Measurements from ENCODE around the gene EMC8.
A peak's percentile ranks its signal among the peaks of the same experiment; 100 is the strongest.

EMC8 gene

DNA sequence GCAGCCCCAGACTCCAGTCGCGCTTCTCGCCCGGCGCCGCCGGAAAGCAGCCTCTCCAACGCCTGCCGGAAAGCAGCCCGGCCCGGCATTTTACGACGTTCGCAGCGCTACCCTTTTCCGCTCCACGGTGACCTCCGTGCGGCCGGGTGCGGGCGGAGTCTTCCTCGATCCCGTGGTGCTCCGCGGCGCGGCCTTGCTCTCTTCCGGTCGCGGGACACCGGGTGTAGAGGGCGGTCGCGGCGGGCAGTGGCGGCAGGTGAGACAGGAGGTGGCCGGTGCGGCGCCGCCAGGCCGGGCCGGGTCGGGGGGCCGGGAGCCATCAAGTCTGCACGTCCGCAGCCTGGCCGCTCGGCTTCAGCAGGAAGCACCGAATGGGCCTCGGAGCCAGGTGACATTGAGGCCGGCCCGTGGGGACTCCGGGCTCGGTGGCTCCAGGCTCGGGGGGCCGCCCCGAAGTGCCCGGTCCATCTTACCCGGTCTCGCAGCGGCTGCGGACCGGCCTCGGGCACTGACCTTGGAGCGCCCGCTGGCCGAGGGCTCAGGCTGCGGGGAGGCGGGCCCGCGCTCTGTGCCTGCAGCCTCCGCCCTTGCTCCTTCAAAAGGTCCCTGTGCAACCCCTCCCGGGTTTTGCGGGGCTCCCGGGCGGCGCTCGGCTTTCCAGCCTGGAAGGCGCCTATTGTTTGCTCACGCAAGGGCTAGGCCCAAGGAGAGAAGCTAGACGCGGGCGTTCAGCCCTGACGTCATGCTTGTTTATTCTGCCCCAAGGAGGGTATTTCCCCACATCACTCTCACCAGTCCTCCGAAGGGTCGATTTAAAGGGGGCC lies at the start of gene EMC8, which contains the start of gene COX4I1:
Gene EMC8 (minus strand): TSS at position 48 of the 824 bp plus-strand sequence. CDS start 249 bp downstream, outside the sequence.
Gene COX4I1 (plus strand): TSS at position 199 of the 824 bp plus-strand sequence. CDS start 1,511 bp downstream, outside the sequence.
- TF ChIP-seq, protein P1, sequence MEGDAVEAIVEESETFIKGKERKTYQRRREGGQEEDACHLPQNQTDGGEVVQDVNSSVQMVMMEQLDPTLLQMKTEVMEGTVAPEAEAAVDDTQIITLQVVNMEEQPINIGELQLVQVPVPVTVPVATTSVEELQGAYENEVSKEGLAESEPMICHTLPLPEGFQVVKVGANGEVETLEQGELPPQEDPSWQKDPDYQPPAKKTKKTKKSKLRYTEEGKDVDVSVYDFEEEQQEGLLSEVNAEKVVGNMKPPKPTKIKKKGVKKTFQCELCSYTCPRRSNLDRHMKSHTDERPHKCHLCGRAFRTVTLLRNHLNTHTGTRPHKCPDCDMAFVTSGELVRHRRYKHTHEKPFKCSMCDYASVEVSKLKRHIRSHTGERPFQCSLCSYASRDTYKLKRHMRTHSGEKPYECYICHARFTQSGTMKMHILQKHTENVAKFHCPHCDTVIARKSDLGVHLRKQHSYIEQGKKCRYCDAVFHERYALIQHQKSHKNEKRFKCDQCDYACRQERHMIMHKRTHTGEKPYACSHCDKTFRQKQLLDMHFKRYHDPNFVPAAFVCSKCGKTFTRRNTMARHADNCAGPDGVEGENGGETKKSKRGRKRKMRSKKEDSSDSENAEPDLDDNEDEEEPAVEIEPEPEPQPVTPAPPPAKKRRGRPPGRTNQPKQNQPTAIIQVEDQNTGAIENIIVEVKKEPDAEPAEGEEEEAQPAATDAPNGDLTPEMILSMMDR (IDR thresholded peaks at IDR 0.05; ENCODE audit: borderline replicate concordance, insufficient read depth, low read depth, low read length) = no peak
- H3K4me3 ChIP-seq (ENCODE audit: low read depth, low read length) = peak within 1 kb of the TSS; percentile 95

DNA sequence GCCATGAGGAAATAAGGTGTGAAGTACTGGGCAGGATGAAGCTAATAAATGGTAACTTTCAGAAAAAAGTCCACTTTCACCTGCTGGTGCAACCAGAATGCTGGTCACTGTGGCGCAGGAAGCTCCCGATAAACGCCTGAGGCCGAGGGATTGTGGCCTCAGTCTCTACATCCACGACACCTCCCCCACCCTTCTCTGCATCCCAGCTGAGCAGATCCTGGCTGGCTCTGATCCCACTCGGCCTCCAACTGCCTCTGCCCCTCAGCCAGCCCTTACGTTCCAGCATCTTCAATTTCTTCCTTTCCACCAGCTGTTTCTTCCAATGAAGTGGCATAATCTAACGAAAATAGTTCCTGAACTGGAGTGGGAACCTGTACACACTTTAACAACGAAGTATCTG lies 49.6 kb upstream of the EMC8 start:
- no peak overlapping the region for H3K4me3 ChIP-seq (ENCODE audit: low read depth, low read length)
- TF ChIP-seq, protein P1 (IDR thresholded peaks at IDR 0.05; ENCODE audit: borderline replicate concordance, insufficient read depth, low read depth, low read length) = no peak

DNA sequence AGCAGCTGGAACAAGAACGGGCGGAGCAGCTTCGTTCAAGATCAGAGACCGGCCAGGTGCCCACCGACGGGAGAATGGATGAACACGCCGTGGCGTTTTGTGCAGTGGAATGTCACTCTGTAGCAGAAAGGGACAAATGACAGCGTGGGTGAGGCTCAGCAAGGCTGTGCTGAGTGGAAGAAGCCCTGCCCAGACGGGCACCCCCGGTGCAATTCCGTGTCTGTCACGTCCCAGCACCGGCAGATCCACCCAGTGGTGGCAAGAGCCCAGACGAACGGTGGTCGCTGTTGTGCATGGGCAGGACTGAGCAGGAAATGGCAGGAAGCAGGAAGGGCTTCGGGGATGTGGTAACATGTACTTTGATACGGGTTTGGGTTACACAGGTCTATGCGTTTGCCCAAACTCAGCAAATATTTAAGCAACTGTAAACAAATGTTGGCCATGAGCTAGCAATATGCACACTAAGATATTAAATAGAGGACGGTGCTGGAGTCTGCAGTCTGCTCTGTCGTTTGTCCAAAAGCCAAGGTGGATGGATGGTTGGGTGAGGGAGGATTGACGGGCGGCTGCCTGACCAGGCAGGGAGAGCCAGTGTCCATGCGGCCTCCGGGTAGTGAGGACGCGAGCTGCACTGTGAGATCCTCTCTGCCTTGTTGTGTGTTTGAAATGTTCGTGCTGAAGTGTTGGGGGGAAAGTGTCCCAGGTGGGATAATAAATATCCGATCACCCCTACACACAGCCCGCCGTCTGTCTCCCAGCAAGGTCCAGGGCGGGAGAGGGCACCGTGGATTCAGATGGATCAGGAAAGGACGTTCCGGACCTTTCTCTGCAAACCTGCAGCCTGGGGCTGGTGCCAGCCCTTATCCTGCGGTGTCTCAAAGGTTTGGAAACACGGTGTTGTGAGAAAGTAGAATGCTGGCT lies 48.6 kb upstream of the EMC8 start:
- TF ChIP-seq, protein P1 (IDR thresholded peaks at IDR 0.05; ENCODE audit: borderline replicate concordance, insufficient read depth, low read depth, low read length) = no peak
- no peak overlapping the region for H3K4me3 ChIP-seq (ENCODE audit: low read depth, low read length)

DNA sequence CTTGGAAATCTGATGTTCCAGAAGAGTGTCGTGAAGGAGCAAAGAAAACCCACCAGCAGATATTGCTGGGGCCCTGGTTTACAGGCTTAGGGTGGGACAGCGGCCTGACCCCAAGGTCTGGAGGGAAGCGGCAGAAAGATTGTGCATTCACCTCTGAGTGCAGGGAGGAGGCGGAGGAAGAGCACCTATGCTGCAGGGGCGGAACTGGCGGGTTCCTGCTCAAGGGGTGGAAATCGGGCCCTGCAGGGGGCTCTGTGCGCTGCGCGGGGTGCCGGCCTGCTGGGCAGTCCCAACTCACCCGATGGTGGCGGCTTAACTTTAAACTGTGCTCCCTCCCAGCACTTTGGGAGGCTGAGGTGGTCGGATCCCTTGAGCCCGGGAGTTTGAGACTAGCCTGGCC lies 47.7 kb upstream of the EMC8 start:
- TF ChIP-seq, protein P1 (IDR thresholded peaks at IDR 0.05; ENCODE audit: borderline replicate concordance, insufficient read depth, low read depth, low read length) = no peak
- no peak overlapping the region for H3K4me3 ChIP-seq (ENCODE audit: low read depth, low read length)

DNA sequence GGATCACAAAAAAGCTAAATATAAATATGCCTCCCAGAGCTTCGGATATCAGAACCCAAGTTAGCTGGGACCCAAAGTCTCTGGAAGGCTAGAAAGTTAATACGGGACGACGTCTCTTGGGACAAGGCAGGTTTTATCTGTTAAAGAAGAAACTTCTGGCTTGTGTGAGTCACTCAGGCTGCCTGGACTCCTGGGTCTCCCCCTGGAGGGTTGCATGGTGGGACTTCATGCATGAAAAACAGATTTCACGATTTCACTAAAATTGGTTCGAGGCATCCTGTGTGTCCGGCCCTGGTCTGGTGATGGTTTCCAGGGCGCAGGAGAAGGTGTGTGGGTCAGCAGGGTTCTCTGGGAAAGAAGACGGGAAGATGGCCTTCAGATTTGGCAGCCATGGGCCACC lies 47.1 kb upstream of the EMC8 start:
- TF ChIP-seq, protein P1 (IDR thresholded peaks at IDR 0.05; ENCODE audit: borderline replicate concordance, insufficient read depth, low read depth, low read length) = no peak
- no peak overlapping the region for H3K4me3 ChIP-seq (ENCODE audit: low read depth, low read length)

DNA sequence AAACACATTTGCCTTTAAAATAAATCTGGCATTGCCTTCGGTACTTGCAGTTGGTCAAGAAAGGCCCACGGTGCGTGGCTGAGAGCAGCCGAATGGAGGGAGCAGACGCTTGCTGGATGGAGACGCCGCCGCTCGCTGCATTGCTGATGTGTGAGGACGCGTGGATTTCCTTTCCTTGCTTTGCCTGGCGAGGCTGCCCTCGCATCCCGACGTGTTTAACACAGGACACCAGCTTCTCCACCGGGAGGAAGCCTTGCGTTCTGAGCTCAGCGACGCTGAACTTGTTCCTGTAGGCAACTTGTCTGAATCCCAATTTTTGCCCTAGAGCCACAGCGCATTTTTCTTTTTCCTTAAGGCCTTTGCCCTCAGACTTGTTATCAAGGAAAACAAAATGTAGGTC lies 45.9 kb upstream of the EMC8 start:
- no peak overlapping the region for H3K4me3 ChIP-seq (ENCODE audit: low read depth, low read length)

More for the DNA sequence above, 45.9 kb upstream of the EMC8 start:
- TF ChIP-seq, protein P1 (IDR thresholded peaks at IDR 0.05; ENCODE audit: borderline replicate concordance, insufficient read depth, low read depth, low read length) = no peak

All from GM12875 (cell line).